ENCODE measurements around the gene ITPK1.

GRCh38 chr14:93133464-93133863 is 17.7 kb upstream of the ITPK1 start:
- TF ChIP-seq CTCF (conservative IDR thresholded peaks at IDR 0.05) = no peak
- no peak for TF ChIP-seq EZH2 (IDR thresholded peaks at IDR 0.05; ENCODE audit: low read depth)
